CD4-positive, alpha-beta T cell treated with Interleukin-17A for 1 hour (primary cell): Measurements from ENCODE around the gene VSTM5.
"Not testable (repeated sequence)": the region's sequence is repeated elsewhere in the genome, so short reads cannot be mapped to it uniquely, and the experiment has no call there.

Source experiments
- DNase-seq: peaks from one replicate; pipeline ENCODE4 v3.0.0-alpha.2; 2020

Gene VSTM5

DNA sequence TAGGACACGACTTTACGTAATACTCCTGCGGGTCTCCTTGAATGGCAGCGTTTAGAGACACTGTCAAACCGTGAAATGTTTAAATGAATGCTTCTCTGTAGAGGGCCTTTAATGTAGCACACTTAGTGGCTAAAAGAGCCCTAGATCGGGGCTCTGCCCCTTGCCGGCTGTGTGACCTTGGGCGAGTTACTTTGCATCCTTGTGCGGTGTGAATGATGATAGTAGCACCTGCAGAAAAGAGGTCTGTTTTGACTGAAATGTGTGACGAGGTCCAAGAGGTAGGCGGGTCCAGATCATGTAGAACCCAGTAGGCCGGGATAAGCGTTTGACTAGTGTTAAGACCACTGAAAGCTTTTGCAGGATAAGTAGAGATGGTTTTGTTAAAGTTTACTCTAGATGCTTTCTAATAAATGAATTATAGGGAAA lies 65.5 kb downstream of the VSTM5 start:
- no peak for DNase-seq

GRCh38 chr11:93784145-93784934 lies 66.1 kb downstream of the VSTM5 start, which contains the start of gene MED17:
Gene MED17 (plus strand): TSS chr11:93784282. CDS start chr11:93784514, 232 bp downstream.
- peak; percentile 89 for DNase-seq

GRCh38 chr11:93783765-93784144 lies 66.7 kb downstream of the VSTM5 start:
- DNase-seq = no peak

GRCh38 chr11:93783362-93783761 lies 67.1 kb downstream of the VSTM5 start:
- no peak for DNase-seq

GRCh38 chr11:93775289-93775688 lies 75.1 kb downstream of the VSTM5 start:
- DNase-seq = peak; percentile 3

DNA sequence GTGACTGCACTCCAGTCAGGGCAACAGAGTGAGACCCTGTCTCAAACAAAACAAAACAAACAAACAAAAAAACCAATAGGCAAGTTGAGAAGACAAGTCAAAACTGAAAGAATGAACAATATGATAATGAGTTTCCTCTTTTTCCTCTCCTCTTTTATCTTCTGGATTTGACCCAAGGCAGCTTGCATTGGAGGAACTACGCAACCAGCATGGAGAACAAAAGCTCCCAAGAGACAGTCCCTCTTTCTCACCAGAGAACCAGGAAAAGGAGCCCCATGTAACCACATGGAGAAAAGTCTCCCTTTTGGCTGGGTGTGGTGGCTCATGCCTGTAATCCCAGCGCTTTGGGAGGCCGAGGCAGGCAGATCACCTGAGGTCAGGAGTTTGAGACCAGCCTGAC lies 75.9 kb downstream of the VSTM5 start:
- DNase-seq = not testable (repeated sequence)

GRCh38 chr11:93773601-93774200 lies 76.7 kb downstream of the VSTM5 start:
- no peak for DNase-seq

DNA sequence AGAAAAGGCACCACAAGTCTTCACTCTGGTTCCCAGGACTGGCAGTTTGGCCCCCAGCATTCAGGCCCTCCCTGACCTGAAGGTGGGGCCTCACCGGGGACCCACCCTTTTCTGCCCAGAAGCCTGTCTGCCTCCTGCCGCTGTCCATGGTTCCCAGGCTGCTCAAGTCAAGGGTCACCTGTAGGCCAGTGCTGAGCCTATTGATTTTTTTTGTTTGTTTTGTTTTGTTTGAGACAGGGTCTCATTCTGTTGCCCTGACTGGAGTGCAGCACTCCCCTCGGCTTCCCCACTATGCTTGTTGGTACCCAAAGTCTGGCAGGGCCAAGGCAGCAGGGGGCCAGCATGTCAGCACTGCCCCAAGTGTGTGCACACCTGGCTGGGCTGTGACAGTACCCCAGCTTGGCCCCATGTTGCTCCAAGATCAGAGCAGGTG lies 77.4 kb downstream of the VSTM5 start:
- no peak for DNase-seq

- DNase-seq = no peak
These were observed 78.3 kb downstream of the VSTM5 start for GRCh38 chr11:93772123-93772522.

- DNase-seq = no peak
These were observed 80.3 kb downstream of the VSTM5 start for GRCh38 chr11:93770160-93770559.
